GM10266 (cell line): Measurements from ENCODE around the gene ZNF239.
A peak's percentile ranks its signal among the peaks of the same experiment; 100 is the strongest.
"Not testable (repeated sequence)": the region's sequence is repeated elsewhere in the genome, so short reads cannot be mapped to it uniquely, and the experiment has no call there.

Experiments used
- DNase-seq: peaks from one replicate; pipeline ENCODE4 v3.0.0; 2012; ENCODE audit errors: extremely low spot score
- CTCF ChIP-seq: IDR thresholded peaks from 2 replicates; pipeline ENCODE4 v1.5.1; 2012; ENCODE audit warnings: mild to moderate bottlenecking, low read depth; ENCODE audit not compliant: control insufficient read depth, insufficient read depth; ENCODE audit errors: missing control alignments

ZNF239 gene

GRCh38 chr10:43606323-43607198 lies 32.1 kb upstream of the ZNF239 start, which contains the start of gene ZNF485:
Gene ZNF485, plus strand, starts transcription at chr10:43606438. Its CDS starts 613 bp downstream, at chr10:43607051.
- no peak for TF ChIP-seq CTCF
- peak; percentile 79 for DNase-seq

- no peak for TF ChIP-seq CTCF
- no peak for DNase-seq
These were observed 31.5 kb upstream of the ZNF239 start for GRCh38 chr10:43605850-43606322.

- not testable (repeated sequence) for DNase-seq
These were observed 27.2 kb upstream of the ZNF239 start for GRCh38 chr10:43601576-43601975.

GRCh38 chr10:43599333-43599732 lies 24.9 kb upstream of the ZNF239 start:
- TF ChIP-seq CTCF: no peak
- DNase-seq: no peak

- DNase-seq: no peak
- TF ChIP-seq CTCF: no peak
These were observed 24.0 kb upstream of the ZNF239 start for GRCh38 chr10:43598446-43598845.

- no peak for TF ChIP-seq CTCF
- no peak for DNase-seq
These were observed 22.1 kb upstream of the ZNF239 start for GRCh38 chr10:43596546-43596945.

GRCh38 chr10:43595739-43596298 lies 21.4 kb upstream of the ZNF239 start:
- DNase-seq: no peak
- TF ChIP-seq CTCF: no peak
